AG09309 (cell line): ENCODE results near the gene PLAC9.

Source experiments
- DNase-seq: peaks from one replicate; pipeline ENCODE4 v3.0.0-alpha.2; 2010; ENCODE audit warnings: low read depth
- H3K4me3 ChIP-seq: 2 replicates; pipeline ENCODE4 v1.5.1; 2011; ENCODE audit warnings: mild to moderate bottlenecking, low read depth, low read length, moderate library complexity; ENCODE audit not compliant: control insufficient read depth
- CTCF ChIP-seq: IDR thresholded peaks from 2 replicates; pipeline ENCODE4 v1.5.1; 2011; ENCODE audit warnings: mild to moderate bottlenecking, low read depth, low read length, inconsistent platforms; ENCODE audit not compliant: insufficient read depth, control insufficient read depth; ENCODE audit errors: missing control alignments

Gene PLAC9

GRCh38 chr10:80182986-80183385 is 50.5 kb downstream of the PLAC9 start:
- no peak for TF ChIP-seq CTCF

GRCh38 chr10:80183436-80183835 is 50.9 kb downstream of the PLAC9 start:
- no peak for DNase-seq
- no peak for TF ChIP-seq CTCF
- H3K4me3 ChIP-seq: no peak overlapping the region

More at GRCh38 chr10:80182986-80183385, 50.5 kb downstream of the PLAC9 start:
- H3K4me3 ChIP-seq: no peak overlapping the region
- no peak for DNase-seq

- no peak for DNase-seq
- no peak overlapping the region for H3K4me3 ChIP-seq
- no peak for TF ChIP-seq CTCF
These were observed 51.8 kb downstream of the PLAC9 start for GRCh38 chr10:80184291-80184690.

GRCh38 chr10:80185578-80186299 is 53.2 kb downstream of the PLAC9 start:
- no peak for TF ChIP-seq CTCF
- no peak overlapping the region for H3K4me3 ChIP-seq
- DNase-seq: no peak

GRCh38 chr10:80186364-80187012 is 54.0 kb downstream of the PLAC9 start:
- no peak overlapping the region for H3K4me3 ChIP-seq
- DNase-seq: no peak
- no peak for TF ChIP-seq CTCF

- TF ChIP-seq CTCF: no peak
- DNase-seq: no peak
- no peak overlapping the region for H3K4me3 ChIP-seq
These were observed 54.5 kb downstream of the PLAC9 start for GRCh38 chr10:80187060-80187459.
